ENCODE data around the gene LIN54. TPM values are rescaled to one million over a fixed set of nuclear protein-coding genes. Genes with fewer than 3 reads are reported as not detected.
A peak's percentile ranks its signal among the peaks of the same experiment; 100 is the strongest.

Gene LIN54
- total and polyA plus RNA-seq, 2 of the 13 experiments (the other 11 are each of a cell fraction or from before 2014, with no cell fraction given), result 25.2 to 32.9 TPM

DNA sequence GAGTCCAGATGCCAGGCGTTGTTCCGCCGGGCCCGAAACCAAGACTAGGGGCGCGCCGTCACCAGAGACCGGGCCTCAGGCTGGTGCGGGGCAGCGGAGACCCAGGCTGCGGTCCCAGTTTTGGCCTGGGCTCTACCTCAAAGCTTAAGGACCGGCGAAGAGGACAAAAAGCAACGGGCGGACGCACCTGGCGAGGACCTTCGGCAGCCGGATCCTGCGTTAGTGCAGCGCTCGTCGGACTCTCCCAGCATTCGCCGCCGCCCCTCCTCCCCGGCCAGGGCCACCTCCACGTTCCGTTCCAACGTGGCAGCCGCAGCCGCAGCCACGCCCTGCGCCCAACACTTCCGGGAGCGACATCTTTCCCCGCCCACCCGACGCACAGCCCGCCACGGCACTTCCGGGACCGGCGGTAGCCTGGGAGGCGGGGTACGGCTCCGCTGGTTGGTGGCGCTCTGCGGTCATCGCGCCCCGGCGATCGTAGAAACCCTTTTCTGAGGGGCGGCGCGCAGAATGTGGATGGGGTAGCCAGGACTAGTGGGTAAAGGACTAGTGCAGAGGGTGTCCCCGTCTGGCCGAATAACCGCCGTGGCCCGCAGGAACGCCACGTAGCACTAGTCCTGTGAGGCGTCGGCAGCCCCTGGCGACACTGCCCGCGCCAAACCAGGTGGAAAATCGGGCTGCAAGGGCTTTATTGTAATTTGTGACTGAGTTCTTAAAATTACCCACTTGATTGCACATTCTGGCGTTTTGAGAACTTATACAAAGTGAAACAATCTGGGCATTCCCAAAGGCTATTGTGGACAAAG, 119.5 kb downstream of the LIN54 start, which contains the start of gene SEC31A (continued):
- TF ChIP-seq PAXIP1 (CRISPR knock-in tag; conservative IDR thresholded peaks at IDR 0.05), result peak; percentile 69
- peak; percentile 85; the same call in 1 of the 2 replicates for TF ChIP-seq MED13 (CRISPR knock-in tag; IDR thresholded peaks at IDR 0.05)
- TF ChIP-seq, protein P1, sequence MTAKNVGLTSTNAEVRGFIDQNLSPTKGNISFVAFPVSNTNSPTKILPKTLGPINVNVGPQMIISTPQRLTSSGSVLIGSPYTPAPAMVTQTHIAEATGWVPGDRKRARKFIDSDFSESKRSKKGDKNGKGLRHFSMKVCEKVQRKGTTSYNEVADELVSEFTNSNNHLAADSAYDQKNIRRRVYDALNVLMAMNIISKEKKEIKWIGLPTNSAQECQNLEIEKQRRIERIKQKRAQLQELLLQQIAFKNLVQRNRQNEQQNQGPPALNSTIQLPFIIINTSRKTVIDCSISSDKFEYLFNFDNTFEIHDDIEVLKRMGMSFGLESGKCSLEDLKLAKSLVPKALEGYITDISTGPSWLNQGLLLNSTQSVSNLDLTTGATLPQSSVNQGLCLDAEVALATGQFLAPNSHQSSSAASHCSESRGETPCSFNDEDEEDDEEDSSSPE (CRISPR knock-in tag; IDR thresholded peaks at IDR 0.05), result peak; percentile 91
- no peak; the same call in none of the 2 replicates for TF ChIP-seq HOMEZ (CRISPR knock-in tag; IDR thresholded peaks at IDR 0.05; ENCODE audit: low read depth)
- TF ChIP-seq, protein P2, sequence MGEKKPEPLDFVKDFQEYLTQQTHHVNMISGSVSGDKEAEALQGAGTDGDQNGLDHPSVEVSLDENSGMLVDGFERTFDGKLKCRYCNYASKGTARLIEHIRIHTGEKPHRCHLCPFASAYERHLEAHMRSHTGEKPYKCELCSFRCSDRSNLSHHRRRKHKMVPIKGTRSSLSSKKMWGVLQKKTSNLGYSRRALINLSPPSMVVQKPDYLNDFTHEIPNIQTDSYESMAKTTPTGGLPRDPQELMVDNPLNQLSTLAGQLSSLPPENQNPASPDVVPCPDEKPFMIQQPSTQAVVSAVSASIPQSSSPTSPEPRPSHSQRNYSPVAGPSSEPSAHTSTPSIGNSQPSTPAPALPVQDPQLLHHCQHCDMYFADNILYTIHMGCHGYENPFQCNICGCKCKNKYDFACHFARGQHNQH (CRISPR knock-in tag; IDR thresholded peaks at IDR 0.05), result peak; percentile 95
- TF ChIP-seq, protein P3, sequence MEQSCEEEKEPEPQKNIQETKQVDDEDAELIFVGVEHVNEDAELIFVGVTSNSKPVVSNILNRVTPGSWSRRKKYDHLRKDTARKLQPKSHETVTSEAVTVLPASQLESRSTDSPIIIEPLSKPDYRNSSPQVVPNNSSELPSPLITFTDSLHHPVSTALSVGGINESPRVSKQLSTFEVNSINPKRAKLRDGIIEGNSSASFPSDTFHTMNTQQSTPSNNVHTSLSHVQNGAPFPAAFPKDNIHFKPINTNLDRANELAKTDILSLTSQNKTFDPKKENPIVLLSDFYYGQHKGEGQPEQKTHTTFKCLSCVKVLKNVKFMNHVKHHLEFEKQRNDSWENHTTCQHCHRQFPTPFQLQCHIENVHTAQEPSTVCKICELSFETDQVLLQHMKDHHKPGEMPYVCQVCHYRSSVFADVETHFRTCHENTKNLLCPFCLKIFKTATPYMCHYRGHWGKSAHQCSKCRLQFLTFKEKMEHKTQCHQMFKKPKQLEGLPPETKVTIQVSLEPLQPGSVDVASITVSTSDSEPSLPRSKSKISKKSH (CRISPR knock-in tag; IDR thresholded peaks at IDR 0.05; ENCODE audit: borderline replicate concordance), result peak; percentile 92
- TF ChIP-seq, protein P4, sequence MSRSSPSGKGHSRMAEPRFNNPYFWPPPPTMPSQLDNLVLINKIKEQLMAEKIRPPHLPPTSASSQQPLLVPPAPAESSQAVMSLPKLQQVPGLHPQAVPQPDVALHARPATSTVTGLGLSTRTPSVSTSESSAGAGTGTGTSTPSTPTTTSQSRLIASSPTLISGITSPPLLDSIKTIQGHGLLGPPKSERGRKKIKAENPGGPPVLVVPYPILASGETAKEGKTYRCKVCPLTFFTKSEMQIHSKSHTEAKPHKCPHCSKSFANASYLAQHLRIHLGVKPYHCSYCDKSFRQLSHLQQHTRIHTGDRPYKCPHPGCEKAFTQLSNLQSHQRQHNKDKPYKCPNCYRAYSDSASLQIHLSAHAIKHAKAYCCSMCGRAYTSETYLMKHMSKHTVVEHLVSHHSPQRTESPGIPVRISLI (CRISPR knock-in tag; IDR thresholded peaks at IDR 0.05; ENCODE audit: borderline replicate concordance), result peak; percentile 46; the same call in 1 of the 2 replicates
- peak; percentile 92 for TF ChIP-seq ZNF670 (CRISPR knock-in tag; IDR thresholded peaks at IDR 0.05; ENCODE audit: borderline replicate concordance)
- TF ChIP-seq, protein P5, sequence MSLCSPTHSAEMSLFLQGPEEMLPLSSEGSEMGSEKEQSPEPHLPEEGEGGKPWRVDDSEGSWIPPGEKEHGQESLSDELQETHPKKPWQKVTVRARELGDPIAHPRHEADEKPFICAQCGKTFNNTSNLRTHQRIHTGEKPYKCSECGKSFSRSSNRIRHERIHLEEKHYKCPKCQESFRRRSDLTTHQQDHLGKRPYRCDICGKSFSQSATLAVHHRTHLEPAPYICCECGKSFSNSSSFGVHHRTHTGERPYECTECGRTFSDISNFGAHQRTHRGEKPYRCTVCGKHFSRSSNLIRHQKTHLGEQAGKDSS (CRISPR knock-in tag; IDR thresholded peaks at IDR 0.05; ENCODE audit: borderline replicate concordance, low read depth), result peak; percentile 90; the same call in 1 of the 2 replicates
- TF ChIP-seq HCFC1 (IDR thresholded peaks at IDR 0.05; ENCODE audit: low read depth, low read length), result peak; percentile 57; the same call in 1 of the 2 replicates
- peak; percentile 95 for TF ChIP-seq FOXC1 (CRISPR knock-in tag; IDR thresholded peaks at IDR 0.05; ENCODE audit: borderline replicate concordance)
- TF ChIP-seq RFXANK (CRISPR knock-in tag; IDR thresholded peaks at IDR 0.05), result peak; percentile 78; the same call in 1 of the 2 replicates
- peak; percentile 89 for TF ChIP-seq ERF (CRISPR knock-in tag; IDR thresholded peaks at IDR 0.05)
- TF ChIP-seq MED8 (CRISPR knock-in tag; IDR thresholded peaks at IDR 0.05; ENCODE audit: insufficient replicate concordance), result peak; percentile 86
- peak; percentile 96 for TF ChIP-seq NAIF1 (CRISPR knock-in tag; IDR thresholded peaks at IDR 0.05; ENCODE audit: borderline replicate concordance)
- TF ChIP-seq ZMYM4 (CRISPR knock-in tag; IDR thresholded peaks at IDR 0.05), result peak; percentile 94
